K562 (cell line): Measurements from ENCODE around the gene CACNA1S. TPM values are rescaled to one million over a fixed set of nuclear protein-coding genes. Genes with fewer than 3 reads are reported as not detected.

Source experiments
- ATAC-seq: fragments of 200-7000 bp; cut with Tn5 transposase; 3 replicates; pipeline ENCODE4 v1.9.1; 2020; ENCODE audit warnings: moderate library complexity
- BruUV-seq: library from RNA; stranded (reverse); fragments of 400-500 nt; replicated peaks from 2 replicates; lab custom pipeline; 2021; lab: Mats Ljungman, UMichigan
- CTCF ChIA-PET: fragments of 300-600 bp; formaldehyde crosslinking; extraction: SDS; loops from one replicate; lab custom pipeline; 2021; ENCODE audit warnings: low intra/inter-chr PET ratio; lab: Yijun Ruan, JAX
- POLR2A ChIA-PET: fragments of 300-600, 350-650 bp; sonication (Branson Sonifier 250); formaldehyde crosslinking; extraction: SDS; loops from one replicate; lab custom pipeline; 2021; ENCODE audit warnings: antibody characterized with exemption, inconsistent platforms; lab: Yijun Ruan, JAX
- DNase-seq, 4 experiments: peaks; one replicate each; pipeline versions ENCODE4 v3.0.0 to v3.0.0-alpha.2; 2011 to 2018; ENCODE audit warnings: low spot score in 3 of 4, mixed read lengths in 3 of 4; ENCODE audit errors: extremely low read depth in 1 of 4
- FAIRE-seq: peaks from 2 replicates; lab custom pipeline; 2011; peaks lifted over from hg19 to GRCh38; lab: Jason Lieb, UNC
- H2AFZ ChIP-seq: 2 replicates; pipeline ENCODE4 v1.6.0; 2011; ENCODE audit warnings: low read depth, low read length, control low read depth, inconsistent platforms
- H3K27ac ChIP-seq: fragments of 200-600 bp; 3 replicates; pipeline ENCODE4 v1.8.0; 2011; ENCODE audit warnings: low read depth, mild to moderate bottlenecking, control low read depth, inconsistent platforms, low read length, moderate library complexity, mixed read lengths; ENCODE audit errors: extremely low read depth
- H3K27me3 ChIP-seq, 2 experiments: fragments of 300-600 bp in 1 of 2; 2 replicates in 1 of 2; 3 replicates in 1 of 2; pipeline versions ENCODE4 v1.6.0 to v1.8.0; 2011; ENCODE audit warnings: inconsistent platforms in 2 of 2, low read length in 2 of 2, mild to moderate bottlenecking in 1 of 2, mixed read lengths in 1 of 2, moderate library complexity in 1 of 2; ENCODE audit not compliant: control insufficient read depth in 2 of 2, insufficient read depth in 2 of 2
- H3K36me3 ChIP-seq: fragments of 300-600 bp; 3 replicates; pipeline ENCODE4 v1.8.0; 2011; ENCODE audit warnings: mild to moderate bottlenecking, low read length, inconsistent platforms; ENCODE audit not compliant: control insufficient read depth, insufficient read depth
- H3K4me1 ChIP-seq, 2 experiments: fragments of 200-600 bp in 1 of 2; replicated peaks in 1 of 2; 2 replicates in 1 of 2; 3 replicates in 1 of 2; pipeline versions ENCODE4 v1.5.1 to v1.8.0; 2011; ENCODE audit warnings: inconsistent platforms in 2 of 2, low read length in 2 of 2, mild to moderate bottlenecking in 1 of 2, mixed read lengths in 1 of 2, moderate library complexity in 1 of 2; ENCODE audit not compliant: control insufficient read depth in 2 of 2, insufficient read depth in 2 of 2
- H3K4me2 ChIP-seq: 2 replicates; pipeline ENCODE4 v1.6.1; 2011; ENCODE audit warnings: low read length, control low read depth, inconsistent platforms, mixed read lengths; ENCODE audit not compliant: insufficient read depth
- H3K4me3 ChIP-seq: fragments of 200-600 bp; sonication (generic), shearing (Covaris generic); 2 replicates; pipeline ENCODE4 v1.5.1; 2016; ENCODE audit warnings: control low read depth, inconsistent platforms
- H3K79me2 ChIP-seq: fragments of 200-600 bp; 3 replicates; pipeline ENCODE4 v1.8.0; 2011; ENCODE audit warnings: low read length, inconsistent platforms; ENCODE audit not compliant: control insufficient read depth, insufficient read depth
- H3K9ac ChIP-seq, 2 experiments: 2 replicates each; pipeline versions ENCODE4 v1.6.0 to v1.6.1; 2011; ENCODE audit warnings: low read depth in 2 of 2, low read length in 2 of 2, control low read depth in 1 of 2, inconsistent platforms in 1 of 2, mild to moderate bottlenecking in 1 of 2, mixed read lengths in 1 of 2; ENCODE audit not compliant: insufficient read depth in 1 of 2
- H3K9me1 ChIP-seq: one replicate; pipeline ENCODE4 v1.6.0; 2011; ENCODE audit warnings: inconsistent platforms, mild to moderate bottlenecking, low read length, moderate library complexity; ENCODE audit not compliant: control insufficient read depth, insufficient read depth
- H3K9me3 ChIP-seq: replicated peaks from 2 replicates; pipeline ENCODE4 v1.5.1; 2011; ENCODE audit warnings: low read depth, low read length, inconsistent platforms; ENCODE audit not compliant: control insufficient read depth, insufficient read depth
- H4K20me1 ChIP-seq: replicated peaks from 2 replicates; pipeline ENCODE4 v1.6.1; 2011; ENCODE audit warnings: low read length, inconsistent platforms, mixed read lengths; ENCODE audit not compliant: control insufficient read depth, insufficient read depth
- KAT8 ChIP-seq: fragments of 450-650 bp; IDR thresholded peaks from 2 replicates; pipeline ENCODE4 v1.6.1; 2016; ENCODE audit warnings: low read depth, mild to moderate bottlenecking
- NELFE ChIP-seq: IDR thresholded peaks from 2 replicates; pipeline ENCODE4 v1.6.1; 2011; ENCODE audit warnings: mild to moderate bottlenecking; ENCODE audit not compliant: insufficient read depth, insufficient read length
- POLR3G ChIP-seq: IDR thresholded peaks from 2 replicates; pipeline ENCODE4 v1.6.1; 2011; ENCODE audit not compliant: insufficient read length, insufficient replicate concordance; ENCODE audit errors: extremely low read depth
- RBM15 ChIP-seq: fragments of 200-400 bp; formaldehyde crosslinking; IDR thresholded peaks from 2 replicates; pipeline ENCODE4 v1.6.1; 2018; ENCODE audit warnings: mild to moderate bottlenecking, low read length, moderate library complexity; ENCODE audit not compliant: insufficient read depth
- SETDB1 ChIP-seq: IDR thresholded peaks from one replicate; pipeline ENCODE4 v1.6.1; 2012; ENCODE audit warnings: low read length, control low read depth, inconsistent platforms
- SMARCC2 ChIP-seq: fragments of 450-650 bp; IDR thresholded peaks from 2 replicates; pipeline ENCODE4 v1.6.1; 2017; ENCODE audit warnings: antibody characterized with exemption, moderate library complexity, mild to moderate bottlenecking, low read depth
- SPI1 ChIP-seq: IDR thresholded peaks from 2 replicates; pipeline ENCODE4 v1.6.1; 2011; ENCODE audit warnings: low read depth, low read length, control low read depth, borderline replicate concordance
- TCF7L2 ChIP-seq: fragments of 150-350 bp; IDR thresholded peaks from 2 replicates; pipeline ENCODE4 v1.6.1; 2016; ENCODE audit warnings: low read depth, mild to moderate bottlenecking, low read length, moderate library complexity
- ZNF324 ChIP-seq: fragments of 250-450 bp; sonication (Bioruptor Pico); IDR thresholded peaks from 2 replicates; pipeline ENCODE4 v1.4.0; 2020; ENCODE audit warnings: mild to moderate bottlenecking
- WGBS: fragments of 100-300 bp; shearing (Covaris generic); methylation state at CpG from one replicate; pipeline ENCODE4 v1.1.6; 2016; ENCODE audit warnings: low coverage, mixed read lengths; ENCODE audit not compliant: insufficient coverage; ENCODE audit errors: missing lambda C conversion rate; 5-methylcytosine and 5-hydroxymethylcytosine counted together
- in situ Hi-C: fragments of 300-500 bp; cut with MboI; formaldehyde crosslinking; loops from 4 replicates; pipeline ENCODE4 v1.15.0; 2018; ENCODE audit warnings: inconsistent platforms, mixed read lengths
- intact Hi-C: fragments of 100-400 bp; cut with micrococcal nuclease; formaldehyde crosslinking; loops from 2 replicates; pipeline ENCODE4 v1.14.2; 2022
- polyA plus RNA-seq, 8 experiments: library from polyadenylated mRNA; depleted of rRNA in 4 of 8; stranded (reverse) in 5 of 8; unstranded in 3 of 8; fragments of >200 nt; fragmentation: Nextera tagmentation in 2 of 8; fragmentation: Illumina TruSeq in 1 of 8; extraction: Ambion mirVana in 2 of 8; extraction: Trizol in 1 of 8; gene quantifications; 2 replicates each; pipeline versions ENCODE4 v1.2.1 to v1.2.3, GENCODE V29; 2011 to 2014; ENCODE audit warnings: inconsistent platforms in 1 of 8, missing spikeins in 1 of 8
- total RNA-seq, 7 experiments: library from RNA; depleted of rRNA in 6 of 7; stranded (reverse); fragments of >200 nt in 6 of 7; fragmentation: Illumina TruSeq in 2 of 7; extraction: Trizol in 2 of 7; gene quantifications; 2 replicates each; pipeline versions ENCODE4 v1.2.1 to v1.2.3, GENCODE V29; 2011 to 2021; ENCODE audit warnings: low replicate concordance in 1 of 7
- TF ChIP-seq, protein P1 (sequence below): fragments of 250-450 bp; sonication (Bioruptor Pico); IDR thresholded peaks from 2 replicates; pipeline ENCODE4 v1.6.1; 2021; ENCODE audit warnings: mild to moderate bottlenecking
- TF ChIP-seq, protein P2 (sequence below): fragments of 250-450 bp; sonication (Bioruptor Pico); IDR thresholded peaks from 2 replicates; pipeline ENCODE4 v1.8.0; 2022; ENCODE audit warnings: moderate library complexity, mild to moderate bottlenecking, inconsistent platforms
- TF ChIP-seq, protein P3 (sequence below): fragments of 250-450 bp; sonication (Bioruptor Pico); IDR thresholded peaks from 2 replicates; pipeline ENCODE4 v1.8.0; 2022; ENCODE audit warnings: inconsistent platforms, mild to moderate bottlenecking, moderate library complexity, borderline replicate concordance

Gene CACNA1S
- total and polyA plus RNA-seq, 9 of the 15 experiments (the other 6 are each of a cell fraction or from before 2014, with no cell fraction given) = not detected

DNA sequence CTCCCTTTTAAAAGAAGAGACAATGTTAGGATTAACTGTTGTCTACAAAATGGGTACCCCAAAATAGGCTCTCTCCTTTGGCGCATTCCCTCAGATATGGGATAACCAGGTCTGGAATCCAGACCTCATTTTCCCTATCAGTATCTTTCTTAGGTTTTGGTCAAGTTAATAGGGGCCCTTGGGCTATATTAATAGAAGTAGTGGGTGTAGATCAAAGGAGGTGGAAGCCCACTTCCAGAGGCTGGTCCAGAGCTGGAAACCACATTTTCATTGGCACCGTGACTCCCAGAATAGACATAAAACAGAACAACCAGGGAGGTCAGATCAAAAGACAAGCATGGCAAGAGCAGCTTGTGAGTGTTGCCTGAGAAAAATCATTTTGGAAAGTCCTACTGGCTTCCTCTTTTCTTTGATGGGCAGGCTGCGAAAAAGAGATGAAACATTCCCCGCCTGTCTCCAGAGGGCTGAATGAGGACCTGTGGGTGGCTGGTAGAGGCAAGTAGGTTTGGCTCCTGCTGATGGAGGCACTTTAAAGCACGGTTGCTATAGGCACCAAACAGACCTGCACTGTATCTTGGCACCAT lies 62.9 kb downstream of the CACNA1S start:
- peaks cover 3% of the 10 kb centered on the region; the same call in 1 of the 2 replicates for H4K20me1 ChIP-seq
- in situ Hi-C loops = no loop called here

DNA sequence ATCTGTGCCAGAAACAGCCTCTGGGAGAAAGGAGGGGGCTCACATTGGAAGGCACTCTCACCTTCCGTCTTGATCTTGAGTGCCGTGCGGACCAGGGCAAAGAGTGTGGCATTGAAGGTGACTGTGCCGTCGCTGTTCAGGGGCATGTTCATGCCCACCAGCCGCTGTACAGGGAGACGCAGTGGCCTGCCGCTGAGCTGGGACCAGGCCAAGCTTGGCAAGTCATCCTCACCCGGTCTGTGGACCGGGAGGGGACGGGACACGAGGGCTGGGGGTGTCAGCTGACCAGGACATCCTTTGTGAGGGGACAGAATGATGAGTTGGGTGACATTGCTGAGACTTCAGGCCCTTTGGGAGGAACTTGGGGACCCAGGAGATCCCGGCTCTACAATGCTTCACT lies 63.7 kb downstream of the CACNA1S start:
- H3K9me3 ChIP-seq = no peaks in the 10 kb centered on the region
- peaks cover 3% of the 10 kb centered on the region; the same call in 1 of the 2 replicates for H4K20me1 ChIP-seq
- intact Hi-C loops = loop anchor here (10.0 kb wide), 2 partner anchors 66 to 484 kb away; partner anchors contain the start of gene CACNA1S
- TF ChIP-seq, protein P1, sequence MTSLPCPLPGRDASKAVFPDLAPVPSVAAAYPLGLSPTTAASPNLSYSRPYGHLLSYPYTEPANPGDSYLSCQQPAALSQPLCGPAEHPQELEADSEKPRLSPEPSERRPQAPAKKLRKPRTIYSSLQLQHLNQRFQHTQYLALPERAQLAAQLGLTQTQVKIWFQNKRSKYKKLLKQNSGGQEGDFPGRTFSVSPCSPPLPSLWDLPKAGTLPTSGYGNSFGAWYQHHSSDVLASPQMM (CRISPR knock-in tag) = no peak
- no peak for TF ChIP-seq POLR3G
- no peak for TF ChIP-seq KAT8
- TF ChIP-seq NELFE = no peak
- no peak for TF ChIP-seq ZNF324 (CRISPR knock-in tag)
- TF ChIP-seq, protein P2, sequence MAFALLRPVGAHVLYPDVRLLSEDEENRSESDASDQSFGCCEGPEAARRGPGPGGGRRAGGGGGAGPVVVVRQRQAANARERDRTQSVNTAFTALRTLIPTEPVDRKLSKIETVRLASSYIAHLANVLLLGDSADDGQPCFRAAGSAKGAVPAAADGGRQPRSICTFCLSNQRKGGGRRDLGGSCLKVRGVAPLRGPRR (CRISPR knock-in tag) = no peak
- TF ChIP-seq, protein P3, sequence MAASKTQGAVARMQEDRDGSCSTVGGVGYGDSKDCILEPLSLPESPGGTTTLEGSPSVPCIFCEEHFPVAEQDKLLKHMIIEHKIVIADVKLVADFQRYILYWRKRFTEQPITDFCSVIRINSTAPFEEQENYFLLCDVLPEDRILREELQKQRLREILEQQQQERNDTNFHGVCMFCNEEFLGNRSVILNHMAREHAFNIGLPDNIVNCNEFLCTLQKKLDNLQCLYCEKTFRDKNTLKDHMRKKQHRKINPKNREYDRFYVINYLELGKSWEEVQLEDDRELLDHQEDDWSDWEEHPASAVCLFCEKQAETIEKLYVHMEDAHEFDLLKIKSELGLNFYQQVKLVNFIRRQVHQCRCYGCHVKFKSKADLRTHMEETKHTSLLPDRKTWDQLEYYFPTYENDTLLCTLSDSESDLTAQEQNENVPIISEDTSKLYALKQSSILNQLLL (CRISPR knock-in tag) = no peak
- TF ChIP-seq SMARCC2 = no peak
- TF ChIP-seq TCF7L2 = no peak
- no peak for TF ChIP-seq RBM15
- no peak overlapping the region for H2AFZ ChIP-seq
- ATAC-seq (no peak), DNase-seq (no peak), FAIRE-seq (no peak)
- no peaks in the 10 kb centered on the region for H3K79me2 ChIP-seq
- peaks cover 0 to 3% of the 10 kb centered on the region in 2 experiments; a peak in 1 of 5 replicates for H3K4me1 ChIP-seq
- under 1% methylated on average over 13 of the region's 13 CpGs for WGBS
- no peaks in the 10 kb centered on the region for H3K9me1 ChIP-seq
- POLR2A ChIA-PET = interaction anchor here (0.8 to 1.6 kb wide), 6 partner anchors 9 to 155 kb away, joined by 3 to 6 read pairs (median 4); no protein-coding TSS in a partner anchor
- H3K4me3 ChIP-seq = no peak overlapping the region
- no peaks in the 10 kb centered on the region for H3K36me3 ChIP-seq
- H3K9ac ChIP-seq = no peak overlapping the region
- peaks cover 32 to 68% of the 10 kb centered on the region in 2 experiments; a peak in 4 of 5 replicates for H3K27me3 ChIP-seq
- CTCF ChIA-PET = no interaction called here
- in situ Hi-C loops = no loop called here
- no peak overlapping the region for H3K27ac ChIP-seq
- BruUV-seq = no TSS peak
- no peak overlapping the region for H3K4me2 ChIP-seq

More for the DNA sequence above, 62.9 kb downstream of the CACNA1S start:
- peak; percentile 62 for TF ChIP-seq SPI1
- no peak for TF ChIP-seq SETDB1
- Histone ChIP-seq H3K9ac (no peak overlapping the region), H2AFZ (no peak overlapping the region), H3K4me2 (no peak overlapping the region), H3K4me1 (peaks cover 0 to 3% of the 10 kb centered on the region in 2 experiments; a peak in 1 of 5 replicates), H3K4me3 (no peak overlapping the region), H3K27ac (no peak overlapping the region), H3K36me3 (no peaks in the 10 kb centered on the region), H3K27me3 (peaks cover 38 to 71% of the 10 kb centered on the region in 2 experiments; a peak in 4 of 5 replicates), H3K9me3 (no peaks in the 10 kb centered on the region), H3K9me1 (no peaks in the 10 kb centered on the region), H3K79me2 (no peaks in the 10 kb centered on the region)
- intact Hi-C loops = loop anchor here (10.0 kb wide), 2 partner anchors 65 to 485 kb away; partner anchors contain the start of gene CACNA1S
- no peak for DNase-seq
- no peak for FAIRE-seq
- BruUV-seq = no TSS peak
- ATAC-seq = no peak
- ChIA-PET CTCF (no interaction called here), POLR2A (interaction anchor here (0.8 to 1.6 kb wide), 6 partner anchors 9 to 154 kb away, joined by 3 to 6 read pairs (median 4); no protein-coding TSS in a partner anchor)
- WGBS = 3% methylated on average over 5 of the region's 5 CpGs
